Measurements from ENCODE around the gene PLK5. TPM values are rescaled to one million over a fixed set of nuclear protein-coding genes. Genes with fewer than 3 reads are reported as not detected.
"Not testable (repeated sequence)": the region's sequence is repeated elsewhere in the genome, so short reads cannot be mapped to it uniquely, and the experiment has no call there.

The PLK5 gene
- total RNA-seq, 1 donor from 2014 or later, result not detected

- FAIRE-seq, result no peak
- DNase-seq (ENCODE audit: low spot score in 2 of 2), result peak in 1 of 2 donors; percentile 30
These were observed 17.6 kb upstream of the PLK5 start for GRCh38 chr19:1505991-1506881.

DNA sequence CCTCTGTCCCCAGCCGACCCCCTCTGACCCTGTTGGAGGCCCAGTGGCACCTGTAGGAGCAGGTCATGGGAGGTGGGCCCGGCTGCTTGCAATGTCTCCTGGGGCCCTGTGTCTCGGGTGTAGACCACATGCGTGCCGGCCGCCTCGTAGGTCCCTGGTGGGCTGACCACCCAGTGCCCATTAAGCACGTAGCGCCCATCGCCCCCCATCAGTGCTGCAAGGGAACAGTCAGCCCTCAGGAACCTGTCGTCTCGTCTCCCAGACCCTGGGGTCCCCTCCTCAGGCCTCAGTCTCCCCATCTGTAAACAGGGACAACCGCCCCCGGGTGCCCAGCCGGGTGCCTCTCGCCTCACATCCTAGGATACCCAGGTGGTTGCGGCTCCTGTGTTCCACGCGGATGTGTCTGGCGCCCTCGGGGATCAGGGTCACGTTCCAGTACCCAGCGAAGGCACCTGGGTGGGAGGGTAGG lies 16.7 kb upstream of the PLK5 start:
- DNase-seq (ENCODE audit: low spot score in 2 of 2) (no peak), FAIRE-seq (no peak)

GRCh38 chr19:1507763-1508506 lies 15.9 kb upstream of the PLK5 start:
- peak; percentile 99 for DNase-seq (ENCODE audit: low spot score in 2 of 2)
- FAIRE-seq, result peak; percentile 84

GRCh38 chr19:1508507-1508856 lies 15.4 kb upstream of the PLK5 start:
- DNase-seq (ENCODE audit: low spot score in 2 of 2) (no peak), FAIRE-seq (no peak)

DNA sequence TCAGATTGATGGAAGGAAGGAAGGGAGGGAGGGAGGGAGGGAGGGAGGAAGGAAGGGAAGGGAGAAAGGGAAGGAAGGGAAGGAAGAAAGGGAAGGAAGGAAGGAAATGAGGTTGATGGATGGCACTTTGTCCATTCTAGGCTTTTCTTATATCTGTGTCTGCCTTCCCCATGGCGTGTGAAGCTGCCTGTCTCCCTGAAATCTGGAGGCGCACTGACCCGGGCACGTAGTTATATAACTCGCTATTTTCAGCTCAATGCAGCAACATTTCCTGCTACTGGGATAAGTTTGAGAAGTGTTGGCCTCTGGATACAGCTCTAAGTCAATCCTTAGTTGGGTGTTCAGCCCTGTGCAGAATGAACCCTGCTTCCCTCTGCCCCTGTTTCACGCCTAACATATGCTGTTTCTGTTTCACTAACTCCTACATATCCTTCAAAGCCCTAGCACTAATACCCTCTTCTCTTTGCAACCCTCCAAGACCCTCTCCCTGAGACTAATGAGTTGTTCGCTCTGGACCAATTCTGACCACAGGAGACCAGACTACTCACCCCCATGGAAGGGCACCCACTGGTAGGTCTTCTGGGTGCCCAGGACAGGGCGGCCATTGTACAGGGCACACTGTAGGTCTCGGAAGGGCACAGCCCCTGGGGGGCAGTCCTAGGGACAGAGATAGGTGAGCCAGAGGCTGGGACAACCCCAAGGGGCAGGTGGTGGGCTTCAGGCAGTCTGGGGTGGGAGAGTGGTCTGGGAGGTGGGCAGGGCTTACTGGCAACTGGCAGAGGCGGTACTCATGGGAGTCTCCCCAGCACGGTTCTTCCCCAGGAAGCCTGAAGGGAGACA lies 14.1 kb upstream of the PLK5 start:
- FAIRE-seq (no peak), DNase-seq (ENCODE audit: low spot score in 2 of 2) (no peak)

DNA sequence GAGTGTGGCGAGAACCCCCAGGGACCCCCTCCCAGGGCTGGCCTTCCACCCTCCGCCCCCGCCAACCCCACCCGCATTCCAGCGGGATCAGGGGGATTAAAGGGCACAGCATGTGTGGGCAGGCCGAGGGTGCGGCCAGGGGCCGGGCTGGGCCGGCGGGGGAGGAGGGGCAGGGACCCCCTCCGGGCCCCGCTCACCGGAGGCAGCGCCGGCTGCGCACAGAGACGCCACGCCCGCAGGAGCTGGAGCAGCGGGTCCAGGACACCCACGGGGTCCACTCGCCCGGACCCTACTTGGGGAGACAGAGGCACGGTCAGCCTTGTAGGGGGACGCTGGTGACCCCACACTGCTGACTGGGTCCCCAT lies 13.5 kb upstream of the PLK5 start:
- no peak for FAIRE-seq
- DNase-seq (ENCODE audit: low spot score in 2 of 2), result no peak

- no peak for FAIRE-seq
- DNase-seq (ENCODE audit: low spot score in 2 of 2), result no peak
These were observed 13.1 kb upstream of the PLK5 start for GRCh38 chr19:1510807-1511206.

- no peak for DNase-seq (ENCODE audit: low spot score in 2 of 2)
- FAIRE-seq, result no peak
These were observed 12.3 kb upstream of the PLK5 start for GRCh38 chr19:1511318-1512317.

- peak in 1 of 2 donors; percentile 52 for DNase-seq (ENCODE audit: low spot score in 2 of 2)
- FAIRE-seq, result no peak
These were observed 11.0 kb upstream of the PLK5 start, which contains the start of gene ADAMTSL5 for GRCh38 chr19:1512671-1513498. Gene ADAMTSL5 (minus strand): TSS chr19:1513019. CDS start chr19:1510943, 2,076 bp downstream.

GRCh38 chr19:1513499-1514294 lies 10.2 kb upstream of the PLK5 start:
- DNase-seq (ENCODE audit: low spot score in 2 of 2) (peak in 1 of 2 donors; percentile 28), FAIRE-seq (no peak)

- FAIRE-seq (no peak), DNase-seq (ENCODE audit: low spot score in 2 of 2) (no peak)
These were observed 9.6 kb upstream of the PLK5 start for GRCh38 chr19:1514295-1514661.

- FAIRE-seq, result no peak
- no peak for DNase-seq (ENCODE audit: low spot score in 2 of 2)
These were observed 8.7 kb upstream of the PLK5 start for GRCh38 chr19:1514986-1515721.

DNA sequence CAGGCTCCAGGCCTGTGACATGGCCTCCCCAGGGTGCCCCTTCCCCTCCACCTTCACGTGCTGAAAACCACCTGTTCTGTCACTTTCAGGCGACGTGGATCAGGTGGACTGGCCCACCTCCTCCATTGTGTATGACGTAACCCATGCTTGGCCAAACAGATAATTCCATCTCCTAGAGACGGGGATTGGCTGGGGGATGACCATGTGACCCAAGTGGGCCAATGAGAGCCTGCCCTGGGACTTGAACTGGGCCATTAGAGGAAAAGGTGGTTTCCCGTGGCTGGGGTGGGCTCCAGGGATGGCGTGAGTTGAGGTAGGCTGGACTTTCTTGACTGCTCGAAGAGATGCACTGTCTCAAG lies 7.5 kb upstream of the PLK5 start:
- no peak for FAIRE-seq

GRCh38 chr19:1518471-1518870 lies 5.4 kb upstream of the PLK5 start:
- FAIRE-seq (no peak), DNase-seq (ENCODE audit: low spot score in 2 of 2) (no peak)

More for the DNA sequence above, 7.5 kb upstream of the PLK5 start:
- DNase-seq (ENCODE audit: low spot score in 2 of 2), result no peak

DNA sequence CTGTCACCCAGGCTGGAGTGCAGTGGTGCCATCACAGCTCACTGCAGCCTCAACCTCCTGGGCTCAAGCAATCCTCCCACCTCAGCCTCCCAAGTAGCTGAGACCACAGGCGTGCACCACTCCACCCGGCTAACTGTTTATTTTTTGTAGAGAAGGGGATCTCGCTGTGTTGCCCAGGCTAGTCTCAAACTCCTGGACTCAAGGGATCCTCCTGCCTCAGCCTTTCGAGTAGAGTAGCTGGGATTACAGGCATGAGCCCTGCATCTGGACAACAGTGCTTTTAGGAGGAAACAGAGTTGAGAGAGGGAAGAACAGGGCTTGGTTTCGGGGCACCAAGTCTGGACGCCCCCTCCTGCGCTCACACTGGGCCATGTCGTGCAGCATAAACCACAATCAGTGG lies 4.1 kb upstream of the PLK5 start:
- FAIRE-seq; DNase-seq (ENCODE audit: low spot score in 2 of 2): not testable (repeated sequence)

DNA sequence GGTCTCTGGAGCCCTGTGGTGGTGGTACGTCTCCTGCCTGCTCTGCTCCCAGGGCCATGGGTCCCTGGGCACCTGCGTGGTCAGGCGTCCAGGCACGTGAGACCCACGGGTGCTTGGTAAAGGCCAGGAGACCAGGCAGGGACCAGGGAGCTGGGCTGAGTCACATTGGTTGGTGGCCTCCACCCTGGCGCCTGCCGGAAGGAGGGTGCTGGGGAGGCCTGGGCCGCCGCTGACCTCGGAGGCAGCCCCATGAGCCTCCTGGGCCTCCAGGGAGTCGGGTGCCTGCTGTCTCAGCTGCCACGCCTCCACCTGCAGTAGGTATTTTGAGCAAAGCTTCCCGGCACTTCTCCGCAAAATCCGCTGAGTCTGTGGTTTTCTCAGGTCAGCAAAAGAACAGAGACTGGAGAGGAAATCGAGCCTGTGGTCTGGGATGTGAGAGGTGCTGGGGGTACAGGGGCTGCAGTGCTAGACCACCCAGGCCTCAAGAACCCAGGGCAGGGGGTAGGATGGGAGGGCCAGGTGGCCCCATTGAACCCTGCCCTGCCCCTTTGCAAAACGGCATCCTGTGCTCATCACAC lies 3.6 kb upstream of the PLK5 start:
- FAIRE-seq (no peak), DNase-seq (ENCODE audit: low spot score in 2 of 2) (no peak)

- FAIRE-seq, result no peak
- DNase-seq (ENCODE audit: low spot score in 2 of 2), result no peak
These were observed 2.2 kb upstream of the PLK5 start for GRCh38 chr19:1521636-1522035.
